GM18505 (cell line): ENCODE results near the gene FLT4.

Experiments
- ATAC-seq: cut with Tn5 transposase; IDR thresholded peaks from one replicate; pipeline ENCODE4 v1.9.1; 2021; ENCODE audit not compliant: unreplicated experiment
- POLR2A ChIP-seq: IDR thresholded peaks from 4 replicates; pipeline ENCODE4 v1.6.1; 2011; ENCODE audit warnings: borderline replicate concordance; ENCODE audit not compliant: insufficient read depth, insufficient read length; ENCODE audit errors: extremely low read depth

The FLT4 gene

GRCh38 chr5:180620014-180620413, 29.4 kb downstream of the FLT4 start:
- no peak for TF ChIP-seq POLR2A

GRCh38 chr5:180619563-180619915, 29.9 kb downstream of the FLT4 start:
- no peak for TF ChIP-seq POLR2A
- no peak for ATAC-seq

More at GRCh38 chr5:180620014-180620413, 29.4 kb downstream of the FLT4 start:
- ATAC-seq = no peak

- no peak for ATAC-seq
- TF ChIP-seq POLR2A = no peak
Observed at GRCh38 chr5:180618829-180619562, 30.4 kb downstream of the FLT4 start.

GRCh38 chr5:180618487-180618828, 30.9 kb downstream of the FLT4 start:
- no peak for TF ChIP-seq POLR2A
- ATAC-seq = no peak

- no peak for ATAC-seq
- TF ChIP-seq POLR2A = no peak
Observed at GRCh38 chr5:180613814-180614188, 35.6 kb downstream of the FLT4 start.

- no peak for TF ChIP-seq POLR2A
- no peak for ATAC-seq
Observed at GRCh38 chr5:180613188-180613813, 36.1 kb downstream of the FLT4 start.

GRCh38 chr5:180612683-180613082, 36.7 kb downstream of the FLT4 start:
- ATAC-seq = no peak
- no peak for TF ChIP-seq POLR2A

- ATAC-seq = no peak
- TF ChIP-seq POLR2A = no peak
Observed at GRCh38 chr5:180611140-180611850, 38.1 kb downstream of the FLT4 start.

GRCh38 chr5:180609817-180610550, 39.4 kb downstream of the FLT4 start:
- no peak for TF ChIP-seq POLR2A
- no peak for ATAC-seq

- TF ChIP-seq POLR2A = no peak
Observed at GRCh38 chr5:180609386-180609785, 40.0 kb downstream of the FLT4 start.

GRCh38 chr5:180608572-180609310, 40.7 kb downstream of the FLT4 start:
- TF ChIP-seq POLR2A = no peak
- ATAC-seq = no peak

More at GRCh38 chr5:180609386-180609785, 40.0 kb downstream of the FLT4 start:
- no peak for ATAC-seq

GRCh38 chr5:180607861-180608571, 41.4 kb downstream of the FLT4 start:
- ATAC-seq = no peak
- TF ChIP-seq POLR2A = no peak
